PC-9 (cell line): ENCODE data around the gene ITPR3. TPM values are rescaled to one million over a fixed set of nuclear protein-coding genes. Genes with fewer than 3 reads are reported as not detected.

Source experiments
- BruUV-seq: library from RNA; stranded (reverse); fragments of 400-500 nt; replicated peaks from 2 replicates; lab custom pipeline; 2021; lab: Mats Ljungman, UMichigan
- CTCF ChIA-PET: fragments of 300-600 bp; sonication (Branson Sonifier 250); formaldehyde crosslinking; loops from one replicate; lab custom pipeline; 2022; ENCODE audit warnings: antibody characterized with exemption; lab: Charles Lee
- POLR2A ChIA-PET: fragments of 300-600 bp; sonication (Branson Sonifier 250); formaldehyde crosslinking; loops from one replicate; lab custom pipeline; 2022; ENCODE audit warnings: antibody characterized with exemption; ENCODE audit not compliant: unreplicated experiment; lab: Charles Lee
- DNase-seq, 2 experiments: peaks; one replicate each; pipeline versions ENCODE4 v3.0.0 to v3.0.0-alpha.2; 2015 to 2022; ENCODE audit warnings: mixed read lengths in 1 of 2
- H2AFZ ChIP-seq: fragments of 200-600 bp; sonication (generic); 2 replicates; pipeline ENCODE4 v1.8.1; 2017; ENCODE audit warnings: antibody characterized with exemption
- H3F3A ChIP-seq: fragments of 200-600 bp; sonication (generic); 2 replicates; pipeline ENCODE4 v1.8.1; 2017; ENCODE audit warnings: antibody characterized with exemption, mild to moderate bottlenecking, low read depth; ENCODE audit not compliant: insufficient read depth
- H3K27ac ChIP-seq: fragments of 200-600 bp; sonication (generic); 2 replicates; pipeline ENCODE4 v1.6.1; 2016; ENCODE audit warnings: mixed run types
- H3K27me3 ChIP-seq: fragments of 200-600 bp; sonication (generic); 2 replicates; pipeline ENCODE4 v1.6.1; 2016; ENCODE audit warnings: low read depth, mixed run types; ENCODE audit not compliant: insufficient read depth
- H3K36me3 ChIP-seq: fragments of 200-600 bp; sonication (generic); 2 replicates; pipeline ENCODE4 v1.6.1; 2016; ENCODE audit warnings: low read depth, mixed run types
- H3K4me1 ChIP-seq: fragments of 200-600 bp; sonication (generic); replicated peaks from 2 replicates; pipeline ENCODE4 v1.6.1; 2016; ENCODE audit warnings: mixed run types; ENCODE audit not compliant: insufficient read depth
- H3K4me2 ChIP-seq: fragments of 200-600 bp; sonication (generic); 2 replicates; pipeline ENCODE4 v1.6.1; 2017; ENCODE audit warnings: mixed run types
- H3K4me3 ChIP-seq: fragments of 200-600 bp; sonication (generic); 2 replicates; pipeline ENCODE4 v1.6.1; 2016; ENCODE audit warnings: mixed run types
- H3K79me2 ChIP-seq: fragments of 200-600 bp; sonication (generic); 2 replicates; pipeline ENCODE4 v1.6.1; 2017; ENCODE audit warnings: low read depth, mixed run types
- H3K9me2 ChIP-seq: fragments of 200-600 bp; sonication (generic); 2 replicates; pipeline ENCODE4 v1.8.1; 2017; ENCODE audit warnings: mild to moderate bottlenecking; ENCODE audit not compliant: insufficient read depth
- H3K9me3 ChIP-seq: fragments of 200-600 bp; sonication (generic); 2 replicates; pipeline ENCODE4 v1.8.1; 2016; ENCODE audit warnings: low read depth; ENCODE audit not compliant: insufficient read depth
- H4K20me1 ChIP-seq: fragments of 200-600 bp; sonication (generic); 2 replicates; pipeline ENCODE4 v1.8.1; 2017; ENCODE audit not compliant: insufficient read depth
- CTCF ChIP-seq: fragments of 200-600 bp; sonication (generic); conservative IDR thresholded peaks from 2 replicates; pipeline ENCODE4 v1.6.1; 2017; ENCODE audit warnings: mixed run types, antibody characterized with exemption, mild to moderate bottlenecking, moderate library complexity
- EZH2 ChIP-seq: fragments of 200-600 bp; sonication (generic); IDR thresholded peaks from 2 replicates; pipeline ENCODE4 v1.8.0; 2017; ENCODE audit warnings: antibody characterized with exemption, low read depth
- intact Hi-C: fragments of 100-400 bp; cut with micrococcal nuclease; formaldehyde crosslinking; loops from one replicate; pipeline ENCODE4 v1.10.0; 2022; ENCODE audit not compliant: unreplicated experiment
- total RNA-seq: library from RNA; stranded (reverse); gene quantifications from 2 replicates; pipeline ENCODE4 v1.2.3, GENCODE V29; 2021

Gene ITPR3
- total RNA-seq, 1 experiment from 2014 or later, result 86.9 TPM

GRCh38 chr6:33690766-33691165 is 69.6 kb downstream of the ITPR3 start:
- no peaks in the 10 kb centered on the region for H3K9me3 ChIP-seq
- H3K4me1 ChIP-seq, result peaks cover 23% of the 10 kb centered on the region; the same call in 1 of the 2 replicates
- H3K4me2 ChIP-seq, result no peak overlapping the region
- H3F3A ChIP-seq, result peaks cover 26% of the 10 kb centered on the region; the same call in 1 of the 2 replicates
- no peak for DNase-seq
- H3K4me3 ChIP-seq, result no peak overlapping the region
- H3K36me3 ChIP-seq, result peaks cover 38% of the 10 kb centered on the region
- TF ChIP-seq EZH2 (no peak), CTCF (no peak)
- POLR2A ChIA-PET, result no interaction called here
- no peaks in the 10 kb centered on the region for H3K9me2 ChIP-seq
- intact Hi-C loops, result no loop called here
- BruUV-seq, result no TSS peak
- peaks cover 23% of the 10 kb centered on the region for H4K20me1 ChIP-seq
- H3K27ac ChIP-seq, result no peak overlapping the region
- no peak overlapping the region for H2AFZ ChIP-seq
- H3K79me2 ChIP-seq, result no peaks in the 10 kb centered on the region
- H3K27me3 ChIP-seq, result no peaks in the 10 kb centered on the region
- CTCF ChIA-PET, result no interaction called here

GRCh38 chr6:33691456-33692077 is 70.4 kb downstream of the ITPR3 start:
- H3K27ac ChIP-seq, result no peak overlapping the region
- ChIA-PET CTCF (no interaction called here), POLR2A (no interaction called here)
- no peaks in the 10 kb centered on the region for H3K27me3 ChIP-seq
- no peak for DNase-seq
- H3K4me1 ChIP-seq, result peaks cover 23% of the 10 kb centered on the region; the same call in 1 of the 2 replicates
- peaks cover 20% of the 10 kb centered on the region for H4K20me1 ChIP-seq
- H3K79me2 ChIP-seq, result no peaks in the 10 kb centered on the region
- no peak overlapping the region for H2AFZ ChIP-seq
- H3K9me2 ChIP-seq, result no peaks in the 10 kb centered on the region
- peaks cover 32% of the 10 kb centered on the region; the same call in 1 of the 2 replicates for H3F3A ChIP-seq
- H3K4me2 ChIP-seq, result no peak overlapping the region
- H3K36me3 ChIP-seq, result peaks cover 36% of the 10 kb centered on the region
- intact Hi-C loops, result no loop called here
- BruUV-seq, result no TSS peak
- no peaks in the 10 kb centered on the region for H3K9me3 ChIP-seq
- TF ChIP-seq EZH2 (no peak), CTCF (no peak)
- H3K4me3 ChIP-seq, result no peak overlapping the region

GRCh38 chr6:33692078-33692759 is 71.1 kb downstream of the ITPR3 start:
- intact Hi-C loops, result no loop called here
- peaks cover 31% of the 10 kb centered on the region for H3K36me3 ChIP-seq
- H3K27me3 ChIP-seq, result no peaks in the 10 kb centered on the region

More at GRCh38 chr6:33692078-33692759, 71.1 kb downstream of the ITPR3 start:
- Histone ChIP-seq H2AFZ (no peak overlapping the region), H3F3A (peaks cover 37% of the 10 kb centered on the region), H3K9me2 (no peaks in the 10 kb centered on the region), H3K79me2 (no peaks in the 10 kb centered on the region), H3K4me2 (no peak overlapping the region), H3K4me1 (peaks cover 23% of the 10 kb centered on the region; the same call in 1 of the 2 replicates), H3K27ac (no peak overlapping the region), H4K20me1 (peaks cover 20% of the 10 kb centered on the region), H3K9me3 (no peaks in the 10 kb centered on the region), H3K4me3 (no peak overlapping the region)
- POLR2A ChIA-PET, result no interaction called here
- TF ChIP-seq EZH2 (no peak), CTCF (no peak)
- CTCF ChIA-PET, result no interaction called here
- no TSS peak for BruUV-seq
- DNase-seq, result peak in 1 of 2 experiments; percentile 34
